Right lobe of liver (tissue), 6 donors: ENCODE measurements around the gene TBC1D1. TPM values are rescaled to one million over a fixed set of nuclear protein-coding genes. Genes with fewer than 3 reads are reported as not detected.

ENCODE experiments used
- ATAC-seq, 4 donors: fragments of 200-7000 bp; cut with Tn5 transposase; one replicate each; pipeline ENCODE4 v1.9.1; 2020; ENCODE audit warnings: mild to moderate bottlenecking in 4 of 4, moderate library complexity in 4 of 4
- DNase-seq, 3 donors: peaks; one replicate each; pipeline ENCODE4 v3.0.0-alpha.2; 2020
- H3K27ac ChIP-seq, 3 donors: fragments of 200-600 bp; one replicate each; pipeline ENCODE4 v1.8.0; 2022
- H3K27me3 ChIP-seq, 2 donors: fragments of 200-600 bp; one replicate each; pipeline ENCODE4 v1.8.0; 2022
- H3K36me3 ChIP-seq, 4 donors: fragments of 200-600 bp; sonication (generic) in 1 of 4; one replicate each; pipeline versions ENCODE4 v1.5.1 to v1.8.0; 2017 to 2022; ENCODE audit warnings: control low read depth in 1 of 4
- H3K4me1 ChIP-seq, 4 donors: fragments of 200-600 bp; sonication (generic) in 1 of 4; one replicate each; pipeline versions ENCODE4 v1.5.1 to v1.8.0; 2017 to 2022; ENCODE audit warnings: control low read depth in 1 of 4
- H3K4me3 ChIP-seq, 3 donors: fragments of 200-600 bp; one replicate each; pipeline ENCODE4 v1.8.0; 2022
- H3K9me3 ChIP-seq, 4 donors: fragments of 200-600 bp; sonication (generic) in 1 of 4; one replicate each; pipeline versions ENCODE4 v1.5.1 to v1.8.0; 2017 to 2022; ENCODE audit warnings: control low read depth in 1 of 4
- POLR2A ChIP-seq: fragments of 450-650 bp; IDR thresholded peaks from one replicate; pipeline ENCODE4 v1.6.1; 2017; ENCODE audit warnings: antibody characterized with exemption, mild to moderate bottlenecking
- whole genome bisulfite sequencing: methylation state at CpG from one replicate; pipeline ENCODE4 v1.1.6; 2018; ENCODE audit warnings: low coverage, low lambda C conversion rate; ENCODE audit not compliant: insufficient coverage; ENCODE audit errors: missing lambda C conversion rate; 5-methylcytosine and 5-hydroxymethylcytosine counted together
- intact Hi-C, 2 donors: fragments of 100-400 bp; cut with DNase I; formaldehyde crosslinking; loops; one replicate each; pipeline versions ENCODE4 v1.11.2 to v1.14.1; 2022
- total RNA-seq, 6 experiments: library from RNA; depleted of rRNA in 2 of 6; stranded (reverse); fragments of >200 nt in 2 of 6; fragmentation: NEBNext Ultra II Directional in 3 of 6; extraction: Animal tissue kit (Norgen Biotek cat#: 25700) in 3 of 6; gene quantifications; one replicate each; pipeline versions ENCODE4 v1.1.0 to v1.2.4, GENCODE V29; 2016 to 2023
- TF ChIP-seq, protein P1 (sequence below), 4 donors: fragments of 200-600 bp in 3 of 4; fragments of 450-650 bp in 1 of 4; IDR thresholded peaks; one replicate each; pipeline versions ENCODE4 v1.5.1 to v1.8.0; 2016 to 2022; ENCODE audit warnings: antibody characterized with exemption in 4 of 4, mild to moderate bottlenecking in 2 of 4
- donor health status: DM: no; HTN: yes; CAD: no.
- donor health status: DM: no; HTN: no; CAD: no.
- donor health status: DM: no; HTN: no; CAD: no.
- donor health status: DM: no; HTN: yes; CAD: no.
- donor health status: DM: no; HTN: yes; CAD: no.

The TBC1D1 gene
- total RNA-seq, 6 experiments from 2014 or later = 21.2 to 67.5 (median 35.8) TPM

DNA sequence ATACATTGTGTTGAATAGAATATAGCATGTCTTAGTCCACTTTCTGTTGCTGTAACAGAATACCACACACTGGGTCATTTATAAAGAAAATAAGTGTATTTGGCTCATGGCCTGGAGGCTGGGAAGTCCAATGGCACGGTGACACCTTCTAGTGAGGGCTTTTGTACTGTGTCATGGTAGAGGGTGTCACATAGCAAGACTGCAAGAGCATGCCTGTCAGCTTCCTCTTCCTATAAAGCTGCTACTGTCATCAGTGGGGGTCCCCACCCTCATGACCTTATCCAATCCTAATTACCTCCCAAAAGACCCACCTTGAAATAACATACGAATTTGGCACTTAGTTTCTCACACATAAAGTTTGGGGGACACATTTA is 262.5 kb downstream of the TBC1D1 start:
- Histone ChIP-seq H3K27me3 (no peaks in the 10 kb centered on the region), H3K4me1 (no peaks in the 10 kb centered on the region), H3K36me3 (no peaks in the 10 kb centered on the region), H3K9me3 (no peaks in the 10 kb centered on the region), H3K4me3 (no peak overlapping the region), H3K27ac (no peak overlapping the region)
- intact Hi-C loops = no loop called here
- DNase-seq (no peak), ATAC-seq (peak in 3 of 4 donors; percentile 23 to 48 (median 28))
- WGBS = 72% methylated on average over 2 of the region's 2 CpGs
- no peak for TF ChIP-seq POLR2A
- TF ChIP-seq, protein P1, sequence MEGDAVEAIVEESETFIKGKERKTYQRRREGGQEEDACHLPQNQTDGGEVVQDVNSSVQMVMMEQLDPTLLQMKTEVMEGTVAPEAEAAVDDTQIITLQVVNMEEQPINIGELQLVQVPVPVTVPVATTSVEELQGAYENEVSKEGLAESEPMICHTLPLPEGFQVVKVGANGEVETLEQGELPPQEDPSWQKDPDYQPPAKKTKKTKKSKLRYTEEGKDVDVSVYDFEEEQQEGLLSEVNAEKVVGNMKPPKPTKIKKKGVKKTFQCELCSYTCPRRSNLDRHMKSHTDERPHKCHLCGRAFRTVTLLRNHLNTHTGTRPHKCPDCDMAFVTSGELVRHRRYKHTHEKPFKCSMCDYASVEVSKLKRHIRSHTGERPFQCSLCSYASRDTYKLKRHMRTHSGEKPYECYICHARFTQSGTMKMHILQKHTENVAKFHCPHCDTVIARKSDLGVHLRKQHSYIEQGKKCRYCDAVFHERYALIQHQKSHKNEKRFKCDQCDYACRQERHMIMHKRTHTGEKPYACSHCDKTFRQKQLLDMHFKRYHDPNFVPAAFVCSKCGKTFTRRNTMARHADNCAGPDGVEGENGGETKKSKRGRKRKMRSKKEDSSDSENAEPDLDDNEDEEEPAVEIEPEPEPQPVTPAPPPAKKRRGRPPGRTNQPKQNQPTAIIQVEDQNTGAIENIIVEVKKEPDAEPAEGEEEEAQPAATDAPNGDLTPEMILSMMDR (IDR thresholded peaks at IDR 0.05) = no peak

DNA sequence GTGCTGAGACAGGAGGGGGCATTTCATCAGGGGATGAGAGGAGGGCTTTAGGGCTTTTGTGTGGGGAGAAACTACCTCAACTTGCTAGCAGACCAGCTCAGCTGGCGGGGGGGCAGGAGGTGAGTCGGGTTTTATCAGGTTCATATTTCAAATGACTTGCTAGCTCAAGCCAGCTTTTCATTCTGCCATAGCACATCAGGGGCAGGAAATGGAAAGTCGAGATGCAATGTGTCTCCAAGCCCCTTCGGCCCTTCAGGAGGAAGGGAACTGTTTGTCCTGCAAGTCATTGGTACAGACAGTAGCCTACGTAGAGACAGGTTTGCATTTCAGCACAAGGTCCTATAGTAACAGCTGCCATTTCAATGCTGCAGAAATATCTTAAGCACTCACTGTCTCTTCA is 263.4 kb downstream of the TBC1D1 start:
- ATAC-seq = peak in 2 of 4 donors; percentile 9 to 21

DNA sequence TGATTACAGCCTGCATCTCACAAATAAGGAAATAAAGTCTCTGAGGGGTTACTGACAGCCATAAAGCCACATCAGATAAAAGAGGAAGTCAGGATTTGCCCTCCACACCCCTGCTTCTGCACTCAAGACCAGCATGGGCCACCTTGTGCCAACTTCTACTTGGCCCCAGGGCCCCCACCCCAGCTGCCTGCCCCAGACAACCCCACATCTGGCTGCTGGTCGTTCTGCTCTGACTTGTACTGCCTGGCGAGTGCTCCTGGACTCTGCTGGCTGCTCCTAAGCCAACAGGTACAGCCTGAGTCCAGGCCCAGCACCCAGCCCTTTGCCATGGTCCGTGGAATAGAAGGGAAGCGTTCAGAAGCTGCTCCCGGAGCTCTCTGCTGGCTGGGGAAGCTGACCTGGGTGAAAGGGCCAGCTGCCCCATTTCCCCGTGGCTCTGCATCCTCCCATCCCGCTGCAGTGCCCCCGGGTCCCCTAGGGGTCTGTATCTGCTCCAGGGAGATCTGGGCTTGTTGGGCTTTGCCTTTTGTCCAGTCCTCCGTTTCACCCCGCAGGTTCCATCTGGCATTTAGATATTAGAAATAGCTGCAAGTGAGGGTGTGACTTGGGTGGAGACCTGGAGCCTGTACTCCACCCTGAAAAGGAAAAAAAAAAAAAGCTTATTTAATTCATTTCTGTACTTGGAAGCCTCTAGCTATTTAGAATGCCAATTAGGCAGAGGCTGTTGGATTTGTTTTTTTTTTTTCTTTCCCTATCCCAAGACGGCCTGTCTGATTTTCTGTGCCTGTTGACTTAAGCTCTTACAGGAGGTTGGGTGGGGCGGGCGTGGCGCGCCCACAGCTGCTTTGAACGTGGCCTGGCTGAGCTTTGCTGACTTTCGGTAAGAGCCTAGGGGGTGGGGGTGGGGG is 264.1 kb downstream of the TBC1D1 start:
- WGBS = 81% methylated on average over 11 of the region's 17 CpGs
- no peak overlapping the region for H3K4me3 ChIP-seq
- no peaks in the 10 kb centered on the region for H3K9me3 ChIP-seq
- no peaks in the 10 kb centered on the region for H3K27me3 ChIP-seq
- no peaks in the 10 kb centered on the region for H3K36me3 ChIP-seq
- ATAC-seq = peak; percentile 20 to 45 (median 32)
- no peaks in the 10 kb centered on the region for H3K4me1 ChIP-seq
- intact Hi-C loops = no loop called here
- no peak overlapping the region for H3K27ac ChIP-seq
- peak in 1 of 3 donors; percentile 33 for DNase-seq
- TF ChIP-seq, protein P1 (IDR thresholded peaks at IDR 0.05) = no peak
- TF ChIP-seq POLR2A = no peak

More for the DNA sequence above, 263.4 kb downstream of the TBC1D1 start:
- no peaks in the 10 kb centered on the region for H3K27me3 ChIP-seq
- intact Hi-C loops = no loop called here
- H3K27ac ChIP-seq = no peak overlapping the region
- 48% methylated on average over 3 of the region's 5 CpGs for WGBS
- DNase-seq = no peak
- H3K4me3 ChIP-seq = no peak overlapping the region
- no peaks in the 10 kb centered on the region for H3K4me1 ChIP-seq
- TF ChIP-seq, protein P1 (IDR thresholded peaks at IDR 0.05) = no peak
- no peak for TF ChIP-seq POLR2A
- H3K36me3 ChIP-seq = no peaks in the 10 kb centered on the region
- H3K9me3 ChIP-seq = no peaks in the 10 kb centered on the region

DNA sequence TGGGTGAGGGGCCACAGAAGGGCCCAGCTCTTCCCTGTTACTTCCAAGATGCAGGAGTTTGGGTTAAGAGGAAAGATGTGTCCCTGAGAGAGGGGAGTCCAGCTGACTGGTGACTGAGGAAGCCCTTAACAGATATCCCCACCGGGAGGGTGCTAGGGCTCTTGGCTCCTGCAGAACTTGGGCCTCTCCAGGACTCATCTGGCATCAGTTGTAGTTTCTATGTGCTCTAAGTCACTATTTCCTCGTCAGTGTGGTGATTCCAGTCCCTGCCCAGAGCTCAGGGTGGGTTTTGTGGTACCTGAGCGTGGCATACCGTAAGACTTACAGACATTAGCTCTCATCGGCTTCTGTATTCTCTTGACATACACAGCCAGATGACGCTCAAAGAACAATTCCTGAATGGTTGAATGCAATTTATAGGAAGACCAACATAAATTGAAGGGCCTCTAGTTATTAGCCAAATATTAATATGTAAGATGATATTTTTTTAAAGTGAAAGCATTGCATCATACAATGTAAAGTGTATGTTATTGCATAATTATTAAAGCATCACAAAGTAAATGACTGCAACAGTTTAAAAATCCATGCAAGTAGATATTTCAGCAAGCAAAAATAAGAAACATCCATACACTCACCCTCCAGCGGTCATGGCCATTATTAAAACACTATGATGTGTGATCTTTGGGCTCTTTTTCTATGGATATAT is 264.9 kb downstream of the TBC1D1 start:
- DNase-seq (no peak), ATAC-seq (no peak)
- Histone ChIP-seq H3K4me1 (peaks cover 0 to 7% (median 3%) of the 10 kb centered on the region in 4 donors), H3K4me3 (no peak overlapping the region), H3K9me3 (no peaks in the 10 kb centered on the region), H3K27ac (no peak overlapping the region), H3K27me3 (no peaks in the 10 kb centered on the region), H3K36me3 (no peaks in the 10 kb centered on the region)
- WGBS = 88% methylated on average over 4 of the region's 7 CpGs
- intact Hi-C loops = no loop called here
- TF ChIP-seq, protein P1 (IDR thresholded peaks at IDR 0.05) = no peak
- no peak for TF ChIP-seq POLR2A
